Occipital lobe (tissue), 2 donors: Measurements from ENCODE around the gene ADGRA3. TPM values are rescaled to one million over a fixed set of nuclear protein-coding genes. Genes with fewer than 3 reads are reported as not detected.

ENCODE experiments used
- DNase-seq: peaks from one replicate; lab custom pipeline; 2025; lab: John Stamatoyannopoulos, UW
- total RNA-seq: library from RNA; depleted of rRNA; stranded (reverse); fragments of >200 nt; gene quantifications from one replicate; pipeline ENCODE4 v1.2.3, GENCODE V29; 2014

The ADGRA3 gene
- total RNA-seq, 1 donor from 2014 or later = 56.6 TPM

GRCh38 chr4:22363787-22364186 is 152.1 kb downstream of the ADGRA3 start:
- DNase-seq = no peak

DNA sequence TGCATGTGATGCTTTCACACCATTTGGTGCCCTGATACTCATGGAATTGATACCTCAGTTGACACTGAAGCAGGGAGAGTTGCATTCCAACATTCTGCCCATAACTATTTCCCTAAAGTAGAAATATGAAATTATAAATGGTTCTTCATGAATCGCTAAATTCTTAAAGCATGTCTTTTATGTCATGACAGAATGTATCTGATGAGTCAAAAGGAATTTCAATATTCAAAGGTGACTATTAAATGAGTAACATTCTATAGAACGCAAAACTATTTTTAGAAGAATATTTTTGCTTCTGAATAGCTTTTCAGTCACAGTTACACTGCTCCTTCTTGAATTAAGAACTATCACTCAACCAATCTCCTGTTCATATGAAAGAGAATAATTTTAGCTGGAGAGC is 152.8 kb downstream of the ADGRA3 start:
- DNase-seq = no peak

GRCh38 chr4:22356987-22357596 is 158.8 kb downstream of the ADGRA3 start:
- DNase-seq = no peak

DNA sequence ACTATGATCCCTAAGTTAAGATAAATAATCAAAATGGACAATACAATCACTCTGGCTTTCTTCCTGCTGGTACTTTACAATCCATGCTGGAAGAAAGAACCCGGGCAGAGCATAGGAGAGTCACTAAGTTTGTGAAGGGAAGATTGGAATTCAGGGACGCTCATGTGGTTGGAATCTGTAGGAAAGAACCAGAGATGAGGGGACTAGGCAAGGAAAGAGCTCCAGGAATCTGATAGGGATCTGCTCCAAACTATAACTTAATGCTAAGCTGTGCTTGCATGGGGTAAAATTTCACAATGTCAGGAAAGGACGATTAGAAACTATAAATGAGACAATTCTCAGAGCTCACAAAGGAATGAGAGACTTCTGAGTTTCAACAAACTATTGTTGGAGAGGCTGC is 167.5 kb downstream of the ADGRA3 start:
- no peak for DNase-seq

DNA sequence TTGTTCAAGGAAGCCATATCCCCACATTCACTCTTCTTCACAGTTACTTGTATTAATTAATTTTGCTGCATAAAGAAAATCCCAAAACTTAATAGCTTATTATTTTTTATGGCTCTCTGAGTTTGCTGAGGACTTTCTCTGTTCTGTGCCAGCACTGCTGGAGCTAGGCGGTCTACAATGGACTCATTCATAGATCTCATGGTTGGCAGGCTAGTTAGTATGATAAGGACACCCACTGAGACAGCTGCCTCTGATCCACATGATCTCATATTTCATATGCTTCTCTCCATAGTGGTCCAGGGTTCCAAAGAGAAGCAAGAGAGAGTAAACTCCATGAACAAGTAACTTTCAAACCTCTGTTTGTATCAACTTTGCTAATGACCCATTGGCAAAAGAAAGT is 170.2 kb downstream of the ADGRA3 start:
- no peak for DNase-seq

- no peak for DNase-seq
Observed at GRCh38 chr4:22345055-22345454, 170.8 kb downstream of the ADGRA3 start.

DNA sequence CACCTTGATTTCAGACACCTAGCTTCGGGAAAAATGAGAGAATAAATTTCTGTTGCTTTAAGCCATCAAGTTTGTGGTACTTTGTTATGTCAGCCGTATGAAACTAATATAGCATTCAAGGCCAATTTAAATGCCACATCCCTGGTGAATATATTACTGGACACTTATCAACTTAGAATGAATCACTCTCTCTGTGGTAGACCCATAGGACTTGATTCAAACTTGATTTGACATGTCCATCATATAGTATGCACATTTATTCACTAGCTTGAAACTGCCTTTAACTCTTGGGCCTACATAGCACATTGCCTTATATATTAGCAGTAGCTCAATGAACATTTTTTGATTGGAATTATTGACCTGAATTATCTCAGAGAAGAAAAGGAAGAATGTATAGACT is 172.3 kb downstream of the ADGRA3 start:
- no peak for DNase-seq

- no peak for DNase-seq
Observed at GRCh38 chr4:22339491-22339890, 176.4 kb downstream of the ADGRA3 start.

- no peak for DNase-seq
Observed at GRCh38 chr4:22338796-22339195, 177.1 kb downstream of the ADGRA3 start.

Other genes with a start within 250 kb of the ADGRA3 start
- gene GBA3, start 176.9 kb upstream of the ADGRA3 start, total RNA-seq = 0.16 TPM